ENCODE results near the gene KCNN3.

DNA sequence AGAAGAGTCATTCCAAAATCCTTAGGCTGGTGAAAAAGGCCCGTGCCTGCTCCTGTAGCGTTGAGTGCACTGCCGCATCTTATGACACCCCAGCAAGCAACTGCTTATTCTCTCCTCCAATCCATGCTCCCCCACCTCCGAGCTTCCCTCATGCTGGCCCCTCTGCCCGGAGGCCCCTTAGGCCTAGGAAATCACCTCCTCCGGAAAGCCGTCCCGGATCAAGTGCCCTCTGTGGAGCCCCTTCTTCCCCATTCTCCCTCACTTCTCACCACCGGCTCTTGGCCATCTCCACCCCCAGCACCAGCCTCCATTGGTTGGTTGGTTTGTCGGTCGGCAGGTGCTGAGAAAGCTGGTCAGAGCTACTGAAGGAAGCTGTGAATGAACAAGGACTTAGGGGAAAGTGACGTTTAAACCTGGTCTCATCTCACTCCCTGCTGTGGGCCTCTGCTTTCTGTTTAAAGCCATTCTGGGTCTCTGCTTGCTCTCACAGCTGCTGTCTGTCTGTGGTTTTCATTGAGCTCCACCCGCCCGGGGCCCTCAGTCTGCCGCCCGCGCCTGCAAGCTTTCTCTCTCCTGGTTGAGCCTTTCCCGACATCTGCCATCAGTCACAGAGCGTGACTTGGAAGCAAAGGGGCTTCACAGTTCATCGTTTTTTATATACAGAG, 122.2 kb downstream of the KCNN3 start:
- TF ChIP-seq, protein P1, sequence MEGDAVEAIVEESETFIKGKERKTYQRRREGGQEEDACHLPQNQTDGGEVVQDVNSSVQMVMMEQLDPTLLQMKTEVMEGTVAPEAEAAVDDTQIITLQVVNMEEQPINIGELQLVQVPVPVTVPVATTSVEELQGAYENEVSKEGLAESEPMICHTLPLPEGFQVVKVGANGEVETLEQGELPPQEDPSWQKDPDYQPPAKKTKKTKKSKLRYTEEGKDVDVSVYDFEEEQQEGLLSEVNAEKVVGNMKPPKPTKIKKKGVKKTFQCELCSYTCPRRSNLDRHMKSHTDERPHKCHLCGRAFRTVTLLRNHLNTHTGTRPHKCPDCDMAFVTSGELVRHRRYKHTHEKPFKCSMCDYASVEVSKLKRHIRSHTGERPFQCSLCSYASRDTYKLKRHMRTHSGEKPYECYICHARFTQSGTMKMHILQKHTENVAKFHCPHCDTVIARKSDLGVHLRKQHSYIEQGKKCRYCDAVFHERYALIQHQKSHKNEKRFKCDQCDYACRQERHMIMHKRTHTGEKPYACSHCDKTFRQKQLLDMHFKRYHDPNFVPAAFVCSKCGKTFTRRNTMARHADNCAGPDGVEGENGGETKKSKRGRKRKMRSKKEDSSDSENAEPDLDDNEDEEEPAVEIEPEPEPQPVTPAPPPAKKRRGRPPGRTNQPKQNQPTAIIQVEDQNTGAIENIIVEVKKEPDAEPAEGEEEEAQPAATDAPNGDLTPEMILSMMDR (IDR thresholded peaks at IDR 0.05) = no peak
- no peak for TF ChIP-seq EP300 (IDR thresholded peaks at IDR 0.05)
